Erythroblast (primary cell): ENCODE measurements around the gene TAPBP.

Experiments used
- GATA1 ChIP-seq: IDR thresholded peaks from 2 replicates; pipeline ENCODE4 v1.6.1; 2011; ENCODE audit warnings: low read depth, mild to moderate bottlenecking, control low read depth, low read length, moderate library complexity
- POLR2A ChIP-seq: IDR thresholded peaks from 2 replicates; pipeline ENCODE4 v1.6.1; 2011; ENCODE audit warnings: mild to moderate bottlenecking, low read length

GRCh38 chr6:33306356-33306755 is 7.5 kb downstream of the TAPBP start:
- TF ChIP-seq POLR2A, result no peak
- no peak for TF ChIP-seq GATA1
